ENCODE data around the gene MARS1. TPM values are rescaled to one million over a fixed set of nuclear protein-coding genes. Genes with fewer than 3 reads are reported as not detected.
"Not testable (repeated sequence)": the region's sequence is repeated elsewhere in the genome, so short reads cannot be mapped to it uniquely, and the experiment has no call there.

MARS1 gene
- total RNA-seq, 1 donor from 2014 or later = 327 TPM

DNA sequence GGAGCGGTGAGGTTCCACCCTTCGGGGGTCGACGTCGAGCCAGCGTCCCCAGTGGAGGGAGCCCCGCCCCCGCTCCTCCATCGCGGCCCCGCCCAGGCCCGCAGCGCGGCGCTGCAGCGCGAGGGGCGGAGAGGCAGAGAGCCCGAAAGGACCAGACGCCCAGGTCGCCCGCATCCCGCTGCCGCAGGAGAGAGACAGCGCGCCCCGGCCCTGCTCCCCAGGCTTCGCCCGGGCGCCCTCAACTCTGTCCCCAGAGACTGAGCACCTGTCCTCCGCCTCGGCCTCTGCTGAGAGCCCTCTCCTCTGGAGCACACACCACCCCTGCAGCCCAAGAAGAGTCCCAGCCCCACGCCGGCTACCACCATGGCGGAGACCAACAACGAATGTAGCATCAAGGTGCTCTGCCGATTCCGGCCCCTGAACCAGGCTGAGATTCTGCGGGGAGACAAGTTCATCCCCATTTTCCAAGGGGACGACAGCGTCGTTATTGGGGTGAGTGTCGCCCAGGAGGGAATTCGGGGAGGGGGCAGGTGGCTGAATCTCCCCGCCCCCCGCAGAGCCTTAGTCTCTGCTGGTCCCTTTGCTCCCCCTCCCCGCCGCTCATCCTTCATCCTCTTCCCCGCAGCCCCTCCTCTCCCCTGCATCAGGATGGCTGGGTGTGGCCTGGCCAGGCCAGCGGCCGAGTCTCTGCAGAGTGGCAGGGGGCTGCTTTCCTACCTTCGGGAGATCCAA is 62.2 kb downstream of the MARS1 start, which contains the start of gene KIF5A:
TSS of gene KIF5A (plus strand) at position 136 of the 732 bp plus-strand sequence. CDS start at position 364, 228 bp downstream.
- DNase-seq (ENCODE audit: low spot score) = no peak

DNA sequence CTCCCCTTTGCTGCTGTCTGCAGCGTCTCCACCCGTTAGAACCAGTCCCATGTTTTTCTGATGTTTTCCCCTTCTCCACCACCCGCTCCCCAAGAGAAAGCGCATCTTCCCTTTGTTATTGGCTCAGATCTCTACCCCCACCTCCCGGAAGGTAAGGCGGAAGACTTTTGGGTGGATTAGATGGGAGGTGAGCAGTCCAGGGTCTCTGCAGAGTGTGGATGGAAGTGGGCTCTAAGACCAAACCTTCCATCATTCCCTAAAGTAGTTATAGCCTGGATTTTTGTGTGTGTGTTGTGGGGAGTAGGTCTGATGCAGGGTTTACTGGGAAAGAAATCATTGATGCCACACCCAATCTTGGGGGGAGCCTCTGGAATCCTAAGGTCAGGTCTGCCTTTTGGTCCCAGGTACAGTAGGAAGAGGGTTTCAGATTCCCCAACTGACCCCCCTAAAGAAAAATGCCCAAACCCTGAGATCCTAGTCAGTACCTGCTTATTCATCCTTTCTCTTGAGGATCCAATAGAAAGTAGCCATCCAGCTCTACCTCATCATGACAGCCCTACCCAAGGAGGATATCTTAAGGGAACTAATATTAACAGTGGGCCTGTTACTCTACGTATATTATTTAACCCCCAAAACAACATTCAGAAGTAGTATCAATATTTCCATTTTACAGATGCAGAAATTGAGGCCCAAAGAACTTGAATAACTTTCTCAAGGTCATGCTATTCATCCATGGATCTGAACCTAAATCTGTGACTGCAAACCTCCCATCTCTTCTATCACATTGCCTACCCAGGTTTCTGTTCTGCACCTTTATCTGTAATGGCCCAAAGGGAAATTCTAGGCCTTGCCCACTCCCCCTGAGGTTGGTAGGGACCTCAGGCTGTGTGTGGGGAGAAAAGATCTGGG is 63.0 kb downstream of the MARS1 start:
- DNase-seq (ENCODE audit: low spot score) = no peak

DNA sequence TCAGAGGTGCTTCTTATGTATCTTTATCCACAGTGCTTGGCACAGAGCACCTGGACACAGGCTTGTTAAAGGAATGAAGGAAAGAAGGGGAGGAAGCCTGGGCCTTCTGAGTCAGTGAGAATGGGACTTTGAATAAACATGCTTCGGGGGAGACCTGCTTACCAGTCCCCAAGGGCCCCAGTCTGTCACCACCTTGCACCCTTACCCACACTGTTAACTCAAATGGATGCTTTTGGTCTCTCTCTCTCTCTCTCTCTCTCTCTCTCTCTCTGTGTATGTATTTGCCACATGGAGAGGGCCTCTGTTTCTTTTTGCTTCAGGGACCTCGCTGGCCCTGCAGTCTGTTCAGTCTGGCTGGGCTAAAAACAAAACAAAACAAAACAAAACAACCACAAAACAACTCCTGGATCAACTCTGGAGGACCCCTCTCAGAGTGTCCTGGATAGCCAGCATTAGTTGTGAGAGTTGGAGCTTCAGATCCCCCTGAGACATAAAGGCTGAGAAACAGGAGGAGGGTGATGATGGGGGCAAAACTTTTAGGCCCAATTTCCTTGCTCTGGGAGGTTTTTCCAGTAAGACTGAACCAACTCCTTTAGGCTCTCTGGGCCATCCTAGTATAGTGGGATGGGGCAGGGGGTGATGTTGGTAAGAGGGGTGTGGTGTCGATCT is 63.9 kb downstream of the MARS1 start:
- no peak for DNase-seq (ENCODE audit: low spot score)

DNA sequence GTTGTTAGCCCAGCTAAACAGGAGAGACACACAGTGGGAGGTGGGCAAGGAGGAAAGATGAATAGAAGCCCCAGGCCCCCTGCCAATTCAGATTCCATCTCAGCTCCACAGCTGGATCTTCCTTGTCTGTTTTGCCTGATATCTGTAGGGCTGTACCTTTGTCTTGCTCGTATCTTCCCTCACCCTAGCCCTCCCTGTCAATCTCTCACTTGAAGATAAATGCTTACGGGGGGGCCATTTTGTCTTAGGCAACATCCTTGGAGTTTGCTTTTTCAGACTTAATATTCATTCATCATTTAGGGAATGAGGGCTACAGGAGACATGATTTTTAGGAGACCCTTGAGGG is 64.4 kb downstream of the MARS1 start:
- DNase-seq (ENCODE audit: low spot score) = no peak

DNA sequence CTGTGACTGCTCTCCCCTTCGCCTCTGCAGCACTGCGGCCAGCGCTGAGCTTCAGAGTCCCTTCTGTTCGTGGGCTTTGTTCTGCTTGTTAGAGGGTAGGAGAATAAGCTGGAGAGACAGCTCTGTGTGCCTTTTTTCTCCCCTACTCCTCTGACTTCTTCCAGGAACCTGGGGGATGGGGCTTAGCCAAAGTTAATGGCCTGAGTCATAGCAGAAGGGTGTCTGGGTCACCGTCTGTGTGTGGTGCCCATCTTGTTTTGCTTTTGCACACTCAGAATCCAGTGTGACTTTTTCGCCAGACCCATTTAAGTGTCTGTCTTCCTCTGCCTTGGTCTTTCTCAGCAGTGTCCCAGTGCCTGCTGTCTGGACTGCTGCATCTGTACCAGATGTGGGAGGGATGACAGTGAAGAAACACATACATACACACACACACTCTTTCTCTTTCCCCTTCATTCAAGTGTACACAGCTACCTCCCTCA is 65.0 kb downstream of the MARS1 start:
- no peak for DNase-seq (ENCODE audit: low spot score)

DNA sequence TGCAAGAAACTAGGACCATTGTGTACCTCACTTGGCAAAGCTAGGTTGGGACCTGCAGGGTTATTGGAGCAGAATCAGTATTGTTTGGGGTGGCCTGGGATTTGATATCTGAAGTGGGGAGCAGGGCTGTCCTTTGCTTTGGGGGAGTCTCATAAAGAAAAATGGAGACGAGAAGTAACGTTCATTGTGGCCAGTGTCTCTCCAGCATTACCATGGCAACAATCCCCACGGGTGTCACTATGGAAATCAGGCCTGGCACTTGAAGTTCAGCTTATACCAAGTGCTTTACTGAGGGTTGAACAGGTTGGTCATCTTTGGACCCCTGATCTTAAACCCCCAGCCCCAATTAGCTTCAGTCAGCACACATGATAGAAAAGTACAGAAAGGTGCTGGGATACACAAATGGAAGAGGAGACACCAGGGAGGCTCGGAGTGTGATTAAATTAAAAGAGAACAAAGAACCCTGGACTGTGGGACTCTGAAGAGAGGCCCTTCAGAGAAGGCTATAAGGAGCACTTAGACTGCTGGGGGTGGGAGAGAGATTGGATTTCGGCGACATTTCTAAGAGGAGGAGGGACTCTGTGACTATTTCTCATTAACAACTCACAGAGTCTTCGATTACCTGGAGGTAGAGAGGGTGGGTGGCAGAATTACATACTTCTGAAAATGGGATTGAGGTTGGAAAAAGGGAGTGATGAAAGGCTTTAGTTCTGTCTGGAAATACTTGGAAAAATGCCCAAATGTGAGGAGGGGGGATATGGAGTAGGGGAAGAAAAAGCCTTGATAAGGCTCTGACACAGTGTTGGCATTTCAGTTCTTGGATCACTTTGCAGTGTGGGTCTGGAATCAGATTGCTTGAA is 65.7 kb downstream of the MARS1 start:
- DNase-seq (ENCODE audit: low spot score) = no peak

DNA sequence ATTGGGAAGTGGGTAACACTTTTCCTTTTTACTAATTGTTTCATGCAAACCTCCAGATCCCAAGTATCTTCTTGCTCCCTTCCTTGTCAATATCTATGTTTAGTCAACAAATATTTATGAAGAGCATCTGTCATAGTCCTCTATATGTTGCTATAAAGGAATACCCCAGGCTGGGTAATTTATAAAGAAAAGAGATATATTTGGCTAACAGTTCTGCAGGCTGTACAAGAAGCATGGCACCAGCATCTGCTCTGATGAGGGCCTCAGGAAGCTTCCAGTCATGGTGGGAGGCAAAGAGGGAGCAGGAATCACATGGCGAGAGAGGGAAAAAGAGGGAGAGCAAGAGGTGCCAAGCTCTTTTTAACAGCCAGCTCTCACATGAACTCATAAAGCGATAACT is 66.6 kb downstream of the MARS1 start:
- DNase-seq (ENCODE audit: low spot score) = no peak

DNA sequence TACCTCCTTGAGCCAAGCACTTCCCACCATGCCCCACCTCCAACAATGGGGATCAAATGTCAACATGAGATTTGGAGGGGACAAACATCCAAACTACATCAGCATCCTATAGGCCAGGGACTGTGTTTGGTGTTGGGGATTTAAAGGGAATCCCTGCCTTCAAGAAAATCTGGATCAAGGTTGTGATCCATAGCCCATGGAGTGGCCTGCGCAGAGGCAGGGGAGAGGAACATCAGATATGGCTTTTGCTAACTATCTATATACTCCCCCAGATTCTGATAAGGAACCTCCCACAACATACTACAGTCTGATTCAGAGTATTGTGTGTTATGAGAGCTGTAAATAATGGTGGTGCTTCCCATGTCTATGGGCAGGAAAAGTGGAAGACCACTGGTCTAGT is 67.0 kb downstream of the MARS1 start:
- DNase-seq (ENCODE audit: low spot score) = no peak

DNA sequence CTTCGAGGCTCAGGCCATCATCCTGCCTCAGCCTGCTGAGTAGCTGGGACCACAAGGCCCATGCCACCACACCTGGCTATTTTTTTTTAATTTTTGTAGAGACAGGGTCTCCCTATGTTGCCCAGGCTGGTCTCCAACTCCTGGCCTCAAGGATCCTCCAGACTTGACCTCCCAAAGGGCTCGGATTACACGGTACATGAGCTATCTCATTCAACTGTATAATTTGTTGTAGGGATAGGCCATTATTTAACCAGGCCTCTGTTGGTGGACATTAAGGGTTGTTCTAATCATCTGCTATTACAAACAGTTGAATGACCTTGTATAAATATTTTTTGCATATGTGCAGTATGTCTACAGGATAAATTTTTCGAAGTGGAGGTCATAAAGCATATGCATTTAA is 71.0 kb downstream of the MARS1 start:
- no peak for DNase-seq (ENCODE audit: low spot score)

DNA sequence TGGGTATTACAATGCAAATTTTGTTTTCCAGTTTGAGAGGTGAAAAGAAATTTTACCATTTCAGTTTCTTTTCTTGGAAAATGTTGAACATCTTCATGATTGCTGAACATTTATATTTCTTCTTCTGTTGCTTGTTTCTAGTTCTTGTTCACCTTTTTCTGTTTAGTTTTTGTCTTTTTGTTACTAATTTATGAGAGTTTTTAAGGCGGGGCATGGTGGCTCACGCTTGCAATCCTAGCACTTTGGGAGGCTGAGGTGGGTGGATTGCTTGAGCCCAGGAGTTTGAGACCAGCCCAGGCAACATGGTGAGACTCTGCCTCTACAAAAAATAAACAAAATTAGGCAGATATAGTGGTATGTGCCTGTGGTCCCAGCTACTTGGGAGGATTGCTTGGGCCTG is 72.6 kb downstream of the MARS1 start:
- DNase-seq (ENCODE audit: low spot score) = no peak

DNA sequence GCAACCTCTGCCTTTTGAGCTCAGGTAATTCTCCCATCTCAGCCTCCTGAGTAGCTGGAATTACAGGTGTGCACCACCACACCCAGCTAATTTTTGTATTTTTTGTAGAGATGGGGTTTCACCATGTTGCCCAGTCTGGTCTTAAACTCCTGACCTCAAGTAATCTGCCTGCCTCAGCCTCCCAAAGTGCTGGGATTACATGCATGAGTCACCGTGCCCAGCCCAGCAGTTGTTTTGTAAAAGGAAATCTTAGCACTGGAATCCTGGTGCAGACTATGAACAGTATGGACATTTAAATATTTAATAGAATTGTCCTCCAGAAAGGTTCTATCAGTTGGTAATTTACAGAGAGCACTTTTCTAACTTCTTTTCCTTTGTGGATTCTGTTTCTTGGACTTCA is 73.2 kb downstream of the MARS1 start:
- DNase-seq (ENCODE audit: low spot score) = not testable (repeated sequence)

DNA sequence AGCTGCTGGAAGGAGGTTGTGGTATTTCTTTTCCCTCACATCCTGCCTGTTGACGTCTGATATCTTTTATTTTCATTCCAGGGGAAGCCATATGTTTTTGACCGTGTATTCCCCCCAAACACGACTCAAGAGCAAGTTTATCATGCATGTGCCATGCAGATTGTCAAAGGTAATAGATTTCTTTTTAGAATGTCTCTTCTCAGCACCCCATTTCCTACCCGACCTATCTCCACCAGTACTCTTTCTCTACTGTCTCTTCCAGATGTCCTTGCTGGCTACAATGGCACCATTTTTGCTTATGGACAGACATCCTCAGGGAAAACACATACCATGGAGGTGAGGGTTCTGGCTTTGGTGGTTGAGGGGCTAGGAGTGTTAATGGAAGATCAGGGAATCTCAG is 75.5 kb downstream of the MARS1 start:
- no peak for DNase-seq (ENCODE audit: low spot score)

DNA sequence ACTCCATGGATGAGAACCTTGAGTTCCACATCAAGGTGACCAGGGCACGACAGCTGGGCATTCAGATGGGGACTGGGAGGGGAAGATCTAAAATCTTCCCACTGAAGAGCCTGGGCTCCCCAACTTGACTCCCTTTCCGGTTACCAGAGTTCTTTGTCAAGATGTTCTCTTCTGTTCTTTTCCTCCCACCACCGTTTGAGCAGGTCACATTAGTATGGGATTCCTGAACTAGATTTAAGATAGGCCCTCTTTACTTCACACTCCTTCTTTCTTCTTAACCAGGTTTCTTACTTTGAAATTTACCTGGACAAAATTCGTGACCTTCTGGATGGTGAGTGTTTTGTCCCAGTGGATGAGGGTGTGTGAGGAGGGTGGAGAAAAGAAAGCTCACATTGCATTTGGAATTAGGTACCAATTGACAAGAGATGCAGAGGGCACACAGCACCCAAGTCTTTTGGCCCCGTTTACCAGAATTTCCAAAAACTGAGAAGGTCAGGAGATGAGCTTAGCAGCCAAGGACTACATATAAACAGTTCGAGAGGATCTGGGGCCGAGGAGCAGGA is 76.4 kb downstream of the MARS1 start:
- DNase-seq (ENCODE audit: low spot score) = no peak

Other genes starting within 250 kb of the MARS1 start
- gene STAC3, start 236.9 kb upstream of the MARS1 start, total RNA-seq = 3.0 TPM
- 75.3 TPM for gene R3HDM2, start 57.0 kb upstream of the MARS1 start, total RNA-seq
- not detected for gene INHBC, start 53.3 kb upstream of the MARS1 start, total RNA-seq
- 0.23 TPM for gene INHBE, start 32.8 kb upstream of the MARS1 start, total RNA-seq
- 4.2 TPM for gene GLI1, start 28.3 kb upstream of the MARS1 start, total RNA-seq
- 10.0 TPM for gene ARHGAP9, start 8.2 kb upstream of the MARS1 start, total RNA-seq
- gene DDIT3, start 32.4 kb downstream of the MARS1 start, total RNA-seq = 30.8 TPM
- 177 TPM for gene MBD6, start 34.8 kb downstream of the MARS1 start, total RNA-seq
- gene DCTN2, start 59.1 kb downstream of the MARS1 start, total RNA-seq = 104 TPM
- gene KIF5A, start 62.0 kb downstream of the MARS1 start, total RNA-seq = 0.99 TPM
- gene PIP4K2C, start 103.1 kb downstream of the MARS1 start, total RNA-seq = 48.0 TPM
- gene DTX3, start 116.8 kb downstream of the MARS1 start, total RNA-seq = 40.0 TPM
- gene ARHGEF25, start 123.4 kb downstream of the MARS1 start, total RNA-seq = 41.5 TPM
- gene B4GALNT1, start 145.1 kb downstream of the MARS1 start, total RNA-seq = 3.3 TPM
- 201 TPM for gene OS9, start 206.1 kb downstream of the MARS1 start, total RNA-seq

Data from ureter (tissue), 1 donor.